Breast epithelium (tissue), 4 donors: ENCODE data around the gene ADARB2. TPM values are rescaled to one million over a fixed set of nuclear protein-coding genes. Genes with fewer than 3 reads are reported as not detected.
"Not testable (repeated sequence)": the region's sequence is repeated elsewhere in the genome, so short reads cannot be mapped to it uniquely, and the experiment has no call there.

Experiments
- DNase-seq, 2 donors: peaks; one replicate each; pipeline ENCODE4 v3.0.0-alpha.2; 2019; ENCODE audit warnings: low spot score in 2 of 2
- H3K27ac ChIP-seq, 2 donors: fragments of 200-600 bp; sonication (generic) in 1 of 2; one replicate each; pipeline ENCODE4 v1.5.1; 2016 to 2019; ENCODE audit warnings: mild to moderate bottlenecking in 1 of 2
- H3K27me3 ChIP-seq, 2 donors: fragments of 200-600 bp; sonication (generic) in 1 of 2; one replicate each; pipeline versions ENCODE4 v1.5.1 to v1.6.0; 2017 to 2019; ENCODE audit warnings: control low read depth in 1 of 2, mild to moderate bottlenecking in 1 of 2
- H3K36me3 ChIP-seq: fragments of 200-600 bp; one replicate; pipeline ENCODE4 v1.5.1; 2019
- H3K4me1 ChIP-seq, 2 donors: fragments of 200-600 bp; sonication (generic); one replicate each; pipeline ENCODE4 v1.5.1; 2016 to 2019; ENCODE audit warnings: control low read depth in 1 of 2
- H3K4me3 ChIP-seq, 3 donors: fragments of 200-600 bp; sonication (generic); 1 replicate in 2 of 3; 2 replicates in 1 of 3; pipeline ENCODE4 v1.5.1; 2016 to 2019; ENCODE audit warnings: mild to moderate bottlenecking in 3 of 3, moderate library complexity in 2 of 3
- H3K9me3 ChIP-seq, 2 donors: fragments of 200-600 bp; sonication (generic) in 1 of 2; one replicate each; pipeline ENCODE4 v1.5.1; 2016 to 2019; ENCODE audit warnings: control low read depth in 1 of 2
- POLR2A ChIP-seq: fragments of 450-650 bp; IDR thresholded peaks from one replicate; pipeline ENCODE4 v1.6.1; 2016; ENCODE audit warnings: antibody characterized with exemption, mild to moderate bottlenecking, moderate library complexity
- POLR2AphosphoS5 ChIP-seq, 3 donors: sonication (generic); formaldehyde crosslinking; IDR thresholded peaks; one replicate each; pipeline ENCODE4 v1.6.1; 2017; ENCODE audit warnings: antibody characterized with exemption in 3 of 3
- intact Hi-C: fragments of 100-400 bp; cut with DNase I; formaldehyde crosslinking; loops from one replicate; pipeline ENCODE4 v1.15.1; 2023; ENCODE audit warnings: low total_unique reads
- total RNA-seq, 3 donors: library from RNA; depleted of rRNA; stranded (reverse); fragments of >200 nt; gene quantifications; one replicate each; pipeline ENCODE4 v1.1.0, GENCODE V29; 2016
- TF ChIP-seq, protein P1 (sequence below), 3 donors: fragments of 450-650 bp; IDR thresholded peaks; one replicate each; pipeline ENCODE4 v1.5.1; 2016 to 2017; ENCODE audit warnings: antibody characterized with exemption in 3 of 3, mild to moderate bottlenecking in 3 of 3, moderate library complexity in 3 of 3

The ADARB2 gene
- total RNA-seq, 3 donors from 2014 or later, result 0.32 to 3.9 (median 2.0) TPM

DNA sequence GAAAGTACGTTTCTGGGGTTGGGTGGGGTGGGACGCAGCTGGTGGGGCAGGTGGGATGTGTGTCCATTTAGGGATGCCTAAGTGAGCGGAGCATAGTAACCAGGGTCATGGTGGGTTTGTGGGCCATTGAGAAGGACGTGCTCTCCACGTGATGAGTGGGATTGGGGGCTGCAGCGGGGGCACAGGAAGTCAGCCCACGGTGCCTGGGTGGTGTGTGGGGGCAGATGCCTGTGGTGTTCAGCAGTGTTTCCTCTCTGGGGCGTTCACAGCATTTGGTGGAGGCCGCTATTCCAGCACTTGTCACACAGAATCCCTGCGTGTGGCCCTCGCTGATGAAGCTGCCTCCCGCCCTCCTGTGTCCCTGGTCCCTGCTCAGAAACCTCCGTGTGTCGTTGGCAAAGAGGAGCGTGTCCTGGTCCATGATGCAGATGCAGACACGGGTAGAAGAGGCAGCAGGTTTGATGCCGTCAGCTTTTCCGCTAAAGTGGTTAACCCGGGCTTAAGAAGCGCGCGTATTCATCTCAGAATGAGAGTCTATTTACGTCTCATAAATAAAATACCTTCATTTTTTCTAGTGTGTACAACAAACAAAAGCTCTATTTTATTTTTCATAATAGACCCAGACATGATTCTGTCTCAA is 274.2 kb downstream of the ADARB2 start:
- Histone ChIP-seq H3K9me3 (no peaks in the 10 kb centered on the region), H3K27ac (no peak overlapping the region), H3K27me3 (peaks cover 0 to 6% of the 10 kb centered on the region in 2 donors), H3K36me3 (no peaks in the 10 kb centered on the region), H3K4me3 (no peak overlapping the region), H3K4me1 (no peaks in the 10 kb centered on the region)
- DNase-seq, result no peak
- TF ChIP-seq POLR2A, result no peak
- TF ChIP-seq, protein P1, sequence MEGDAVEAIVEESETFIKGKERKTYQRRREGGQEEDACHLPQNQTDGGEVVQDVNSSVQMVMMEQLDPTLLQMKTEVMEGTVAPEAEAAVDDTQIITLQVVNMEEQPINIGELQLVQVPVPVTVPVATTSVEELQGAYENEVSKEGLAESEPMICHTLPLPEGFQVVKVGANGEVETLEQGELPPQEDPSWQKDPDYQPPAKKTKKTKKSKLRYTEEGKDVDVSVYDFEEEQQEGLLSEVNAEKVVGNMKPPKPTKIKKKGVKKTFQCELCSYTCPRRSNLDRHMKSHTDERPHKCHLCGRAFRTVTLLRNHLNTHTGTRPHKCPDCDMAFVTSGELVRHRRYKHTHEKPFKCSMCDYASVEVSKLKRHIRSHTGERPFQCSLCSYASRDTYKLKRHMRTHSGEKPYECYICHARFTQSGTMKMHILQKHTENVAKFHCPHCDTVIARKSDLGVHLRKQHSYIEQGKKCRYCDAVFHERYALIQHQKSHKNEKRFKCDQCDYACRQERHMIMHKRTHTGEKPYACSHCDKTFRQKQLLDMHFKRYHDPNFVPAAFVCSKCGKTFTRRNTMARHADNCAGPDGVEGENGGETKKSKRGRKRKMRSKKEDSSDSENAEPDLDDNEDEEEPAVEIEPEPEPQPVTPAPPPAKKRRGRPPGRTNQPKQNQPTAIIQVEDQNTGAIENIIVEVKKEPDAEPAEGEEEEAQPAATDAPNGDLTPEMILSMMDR (IDR thresholded peaks at IDR 0.05), result no peak
- no peak for TF ChIP-seq POLR2AphosphoS5 (IDR thresholded peaks at IDR 0.05)
- intact Hi-C loops, result no loop called here

DNA sequence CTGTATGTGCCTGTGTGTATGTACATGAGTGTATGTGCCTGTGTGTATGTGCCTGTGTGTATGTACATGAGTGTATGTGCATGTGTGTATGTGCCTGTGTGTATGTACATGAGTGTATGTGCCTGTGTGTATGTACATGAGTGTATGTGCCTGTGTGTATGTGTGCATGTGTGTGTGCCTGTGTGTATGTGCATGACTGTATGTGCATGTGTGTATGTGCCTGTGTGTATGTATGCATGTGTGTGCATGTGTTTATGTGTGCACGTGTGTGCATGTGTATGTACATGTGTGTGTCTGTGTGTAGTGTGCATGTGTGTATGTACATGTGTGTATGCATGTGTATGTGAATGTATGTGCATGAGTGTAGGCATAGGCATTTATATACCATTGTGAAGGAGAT is 274.8 kb downstream of the ADARB2 start:
- no peak for DNase-seq
- H3K27ac ChIP-seq, result no peak overlapping the region
- H3K36me3 ChIP-seq, result no peaks in the 10 kb centered on the region
- no peaks in the 10 kb centered on the region for H3K4me1 ChIP-seq
- TF ChIP-seq POLR2A, result no peak
- no peak for TF ChIP-seq POLR2AphosphoS5 (IDR thresholded peaks at IDR 0.05)
- intact Hi-C loops, result no loop called here
- H3K9me3 ChIP-seq, result no peaks in the 10 kb centered on the region
- no peak overlapping the region for H3K4me3 ChIP-seq
- H3K27me3 ChIP-seq, result peaks cover 0 to 3% of the 10 kb centered on the region in 2 donors

DNA sequence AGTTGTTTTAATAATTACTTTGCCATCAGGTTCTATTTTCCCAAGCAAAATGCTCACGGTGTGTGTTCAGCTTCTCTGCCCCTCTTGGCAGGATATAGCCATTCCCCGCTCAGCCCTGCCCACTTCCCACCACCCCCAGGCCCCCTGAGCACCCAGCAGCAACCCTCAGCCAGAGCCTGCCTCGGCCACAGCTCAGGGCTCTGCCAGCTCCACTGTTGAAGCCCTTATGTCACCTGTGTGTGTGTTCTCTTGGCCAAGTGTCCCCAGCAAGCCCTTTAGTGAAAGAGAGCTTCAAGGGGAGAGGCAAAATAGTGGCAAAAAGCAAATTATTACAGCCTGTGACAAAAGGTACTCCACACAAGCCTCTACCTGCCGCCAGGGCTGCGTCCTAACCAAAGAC is 275.3 kb downstream of the ADARB2 start:
- Histone ChIP-seq H3K9me3 (no peaks in the 10 kb centered on the region), H3K4me3 (no peak overlapping the region)
- intact Hi-C loops, result no loop called here

DNA sequence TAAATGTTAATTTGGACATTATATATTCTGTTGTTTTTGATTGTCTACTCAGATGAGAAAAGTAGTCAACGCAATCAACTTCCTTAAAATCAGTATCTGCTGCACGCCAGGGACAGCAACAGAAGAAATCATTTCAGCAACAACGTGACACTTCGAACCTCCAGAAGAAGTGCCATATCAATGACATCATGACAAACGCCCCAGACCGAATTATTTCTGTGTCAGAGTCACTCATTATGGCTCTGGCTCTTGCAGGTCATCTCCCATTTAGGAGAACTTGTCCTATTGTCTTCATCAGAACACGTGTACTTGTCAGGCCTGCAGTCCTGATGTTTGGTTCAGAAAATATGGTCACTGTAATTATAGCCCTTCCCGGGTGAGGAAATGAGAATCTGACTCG is 276.3 kb downstream of the ADARB2 start:
- no peaks in the 10 kb centered on the region for H3K4me1 ChIP-seq
- H3K9me3 ChIP-seq, result no peaks in the 10 kb centered on the region
- H3K27me3 ChIP-seq, result no peaks in the 10 kb centered on the region
- TF ChIP-seq, protein P1 (IDR thresholded peaks at IDR 0.05), result no peak
- no peak for TF ChIP-seq POLR2AphosphoS5 (IDR thresholded peaks at IDR 0.05)
- TF ChIP-seq POLR2A, result no peak
- intact Hi-C loops, result no loop called here
- no peak overlapping the region for H3K4me3 ChIP-seq
- H3K36me3 ChIP-seq, result no peaks in the 10 kb centered on the region
- DNase-seq, result no peak
- H3K27ac ChIP-seq, result no peak overlapping the region

More for the DNA sequence above, 275.3 kb downstream of the ADARB2 start:
- no peak overlapping the region for H3K27ac ChIP-seq
- H3K27me3 ChIP-seq, result no peaks in the 10 kb centered on the region
- H3K4me1 ChIP-seq, result no peaks in the 10 kb centered on the region
- H3K36me3 ChIP-seq, result no peaks in the 10 kb centered on the region
- no peak for TF ChIP-seq POLR2AphosphoS5 (IDR thresholded peaks at IDR 0.05)
- TF ChIP-seq POLR2A, result no peak
- TF ChIP-seq, protein P1 (IDR thresholded peaks at IDR 0.05), result no peak
- DNase-seq, result no peak

DNA sequence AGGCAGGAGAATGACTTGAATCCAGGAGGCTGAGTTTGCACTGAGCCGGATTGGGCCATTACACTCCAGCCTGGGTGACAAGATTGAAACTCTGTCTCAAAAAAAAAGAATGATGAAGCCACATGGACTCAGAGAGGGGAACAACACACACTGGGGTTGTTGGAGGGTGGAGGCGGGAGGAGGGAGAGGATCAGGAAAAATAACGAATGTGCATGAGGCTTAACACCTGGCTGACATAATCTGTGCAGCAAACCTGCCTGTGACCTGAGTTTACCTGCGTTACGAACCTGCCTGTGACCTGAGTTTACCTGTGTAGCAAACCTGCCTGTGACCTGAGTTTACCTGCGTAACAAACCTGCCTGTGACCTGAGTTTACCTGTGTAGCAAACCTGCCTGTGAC is 277.7 kb downstream of the ADARB2 start:
- H3K4me1 ChIP-seq, H3K27ac ChIP-seq, H3K36me3 ChIP-seq, H3K9me3 ChIP-seq, H3K4me3 ChIP-seq, H3K27me3 ChIP-seq, DNase-seq: not testable (repeated sequence)
- intact Hi-C loops, result loop anchor here (1.0 kb wide), 1 partner anchor 21 kb away; no protein-coding TSS in a partner anchor

DNA sequence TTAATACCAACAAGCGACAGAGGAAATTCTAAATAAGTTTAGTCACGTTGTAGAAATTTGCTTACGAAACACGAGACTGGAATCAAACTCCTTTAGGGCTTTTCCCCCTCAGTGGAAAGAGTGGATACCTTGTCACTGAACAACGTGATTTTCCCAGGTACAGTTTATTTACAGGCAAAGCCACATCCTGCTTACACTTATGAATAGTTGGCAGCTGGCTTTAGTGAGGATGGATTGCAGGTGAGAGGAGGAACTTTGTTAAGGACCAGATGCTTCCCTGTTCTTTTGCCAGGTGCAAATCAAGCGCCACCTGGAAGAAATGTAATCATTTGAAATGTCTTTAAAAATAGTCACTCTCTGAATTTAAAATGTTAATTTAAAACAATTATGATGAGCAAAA is 282.4 kb downstream of the ADARB2 start:
- intact Hi-C loops, result no loop called here
- no peaks in the 10 kb centered on the region for H3K4me1 ChIP-seq

More for the DNA sequence above, 282.4 kb downstream of the ADARB2 start:
- no peaks in the 10 kb centered on the region for H3K36me3 ChIP-seq
- TF ChIP-seq, protein P1 (IDR thresholded peaks at IDR 0.05), result no peak
- peak in 1 of 3 donors; percentile 11 for TF ChIP-seq POLR2AphosphoS5 (IDR thresholded peaks at IDR 0.05)
- no peak overlapping the region for H3K4me3 ChIP-seq
- peaks cover 0 to 7% of the 10 kb centered on the region in 2 donors for H3K27me3 ChIP-seq
- DNase-seq, result no peak
- H3K9me3 ChIP-seq, result no peaks in the 10 kb centered on the region
- no peak overlapping the region for H3K27ac ChIP-seq
